DMS 273 (cell line): ENCODE data around the gene SH3PXD2A.

Experiments used
- DNase-seq: peaks from one replicate; lab custom pipeline; 2025; ENCODE audit not compliant: unreplicated experiment; lab: John Stamatoyannopoulos, UW

Gene SH3PXD2A

DNA sequence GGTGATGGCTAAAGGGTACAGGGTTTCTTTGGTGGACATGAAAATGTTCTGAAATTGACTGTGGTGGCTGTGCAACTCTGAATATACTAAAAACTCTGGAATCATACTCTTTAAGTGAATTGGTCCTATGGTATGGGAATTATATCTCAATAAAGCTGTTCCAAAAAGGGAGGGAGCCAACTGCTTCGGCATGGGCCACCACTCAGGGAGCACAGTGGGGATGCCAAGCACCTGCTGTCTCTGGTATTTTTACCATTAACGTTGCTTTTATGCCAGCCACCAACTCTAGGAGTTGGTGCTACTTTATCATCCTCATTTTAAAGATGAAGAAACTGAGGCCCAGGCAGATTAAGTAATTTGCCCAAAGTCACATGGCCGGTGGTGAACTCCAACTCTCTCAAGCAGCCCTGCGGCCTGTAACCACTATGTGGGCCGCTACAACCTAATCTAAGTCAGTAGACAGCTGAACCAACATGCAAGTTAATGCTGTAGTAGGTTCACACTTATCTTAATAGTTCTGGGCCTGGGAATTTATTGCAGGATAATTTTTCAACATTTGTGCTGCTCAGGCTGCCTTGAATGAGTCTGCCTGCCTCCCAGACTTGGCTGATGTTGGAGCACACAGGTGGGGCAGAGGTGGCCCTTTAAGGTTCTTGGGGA, 20.8 kb downstream of the SH3PXD2A start:
- no peak for DNase-seq

DNA sequence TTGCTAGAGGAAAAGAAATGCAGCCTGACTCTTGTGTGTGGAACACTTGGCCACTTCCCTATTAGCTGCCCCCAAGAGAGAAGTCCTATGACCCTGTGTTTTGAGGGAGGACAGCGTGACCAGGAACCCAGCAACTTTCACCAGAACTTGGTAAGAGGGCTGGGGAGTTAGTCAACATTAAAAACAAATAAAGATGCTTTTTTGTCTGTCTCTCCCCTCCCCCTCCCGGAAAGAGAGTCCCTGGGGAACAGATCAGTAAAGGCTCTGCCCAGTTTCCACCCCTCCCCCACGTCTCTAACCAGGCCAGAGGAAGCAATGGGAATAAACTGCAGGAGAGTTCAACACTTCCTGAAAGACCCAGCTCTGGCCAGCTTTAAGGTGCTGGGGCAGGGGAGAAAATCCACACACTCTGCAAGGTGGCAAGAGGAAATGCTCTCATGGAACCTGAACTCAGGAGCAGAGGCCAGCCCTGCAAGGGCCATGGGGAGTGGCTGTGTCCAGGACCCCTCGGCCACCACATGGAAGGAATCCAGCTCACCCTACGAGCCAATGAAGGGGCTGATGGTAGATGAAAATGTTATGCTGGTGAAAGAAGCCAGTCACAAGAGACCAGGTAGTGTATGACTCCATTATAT, 21.5 kb downstream of the SH3PXD2A start:
- no peak for DNase-seq

GRCh38 chr10:103832806-103833205, 22.6 kb downstream of the SH3PXD2A start:
- no peak for DNase-seq

GRCh38 chr10:103829838-103830465, 25.4 kb downstream of the SH3PXD2A start:
- DNase-seq: no peak

- no peak for DNase-seq
These were observed 26.1 kb downstream of the SH3PXD2A start for GRCh38 chr10:103829278-103829677.

GRCh38 chr10:103828587-103829197, 26.7 kb downstream of the SH3PXD2A start:
- no peak for DNase-seq

GRCh38 chr10:103828107-103828506, 27.3 kb downstream of the SH3PXD2A start:
- DNase-seq: no peak

GRCh38 chr10:103826885-103827284, 28.5 kb downstream of the SH3PXD2A start:
- no peak for DNase-seq

GRCh38 chr10:103824281-103824680, 31.1 kb downstream of the SH3PXD2A start:
- no peak for DNase-seq

DNA sequence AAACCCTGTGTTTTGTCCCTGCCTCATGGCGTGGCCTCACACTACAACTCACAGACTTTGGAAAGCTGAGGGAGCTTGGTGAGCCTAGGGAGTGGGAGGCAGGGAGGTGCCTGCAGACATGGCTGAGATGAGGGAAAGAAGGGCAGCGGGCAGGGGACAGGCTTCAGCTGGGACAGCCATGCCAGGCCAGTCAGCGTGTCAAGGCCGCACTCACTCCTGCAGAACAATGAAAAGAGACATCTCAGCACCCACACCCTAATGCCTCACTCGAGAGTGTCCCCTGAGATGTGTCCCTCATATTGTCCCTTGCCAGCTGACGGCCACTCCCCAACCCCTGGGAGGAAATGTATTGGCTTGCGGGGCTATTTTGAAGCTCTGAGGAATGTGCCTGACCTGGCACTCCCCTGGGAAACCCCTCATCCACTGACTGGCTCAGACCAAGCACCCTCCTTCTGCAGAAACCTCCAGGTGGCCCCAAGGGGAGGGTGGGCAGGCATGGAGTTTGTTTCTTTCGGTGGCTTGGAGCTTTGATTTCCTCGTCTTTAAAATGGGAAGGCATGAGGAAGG, 31.6 kb downstream of the SH3PXD2A start:
- DNase-seq: no peak

- DNase-seq: no peak
These were observed 32.6 kb downstream of the SH3PXD2A start for GRCh38 chr10:103822800-103823199.

DNA sequence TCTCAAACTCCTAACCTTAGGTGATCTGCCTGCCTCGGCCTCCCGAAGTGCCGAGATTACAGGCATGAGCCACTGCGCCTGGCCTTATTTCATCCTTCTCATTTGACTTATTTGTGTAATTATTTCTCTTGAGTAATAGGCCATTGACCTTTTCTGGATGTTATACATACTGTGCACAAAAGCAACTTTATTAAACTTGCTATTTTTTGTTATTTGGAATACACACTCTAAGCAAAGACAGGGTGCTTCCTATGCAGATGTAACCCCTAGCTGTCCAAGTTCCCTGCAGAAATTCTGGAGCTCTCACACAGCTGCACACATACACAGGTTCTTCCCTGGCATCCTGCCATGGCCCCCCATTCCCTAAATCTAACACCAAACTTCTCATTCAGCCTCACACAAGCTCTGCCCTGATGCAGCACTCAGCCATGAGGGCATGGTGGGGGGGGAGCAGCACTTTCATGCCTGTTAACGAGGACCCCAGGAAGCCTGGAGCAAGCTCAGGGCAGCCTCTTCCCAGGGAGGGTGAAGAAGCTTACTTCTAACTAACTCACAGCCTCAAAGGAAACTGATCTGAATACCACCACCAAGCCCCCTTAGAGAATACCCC, 33.2 kb downstream of the SH3PXD2A start:
- no peak for DNase-seq

DNA sequence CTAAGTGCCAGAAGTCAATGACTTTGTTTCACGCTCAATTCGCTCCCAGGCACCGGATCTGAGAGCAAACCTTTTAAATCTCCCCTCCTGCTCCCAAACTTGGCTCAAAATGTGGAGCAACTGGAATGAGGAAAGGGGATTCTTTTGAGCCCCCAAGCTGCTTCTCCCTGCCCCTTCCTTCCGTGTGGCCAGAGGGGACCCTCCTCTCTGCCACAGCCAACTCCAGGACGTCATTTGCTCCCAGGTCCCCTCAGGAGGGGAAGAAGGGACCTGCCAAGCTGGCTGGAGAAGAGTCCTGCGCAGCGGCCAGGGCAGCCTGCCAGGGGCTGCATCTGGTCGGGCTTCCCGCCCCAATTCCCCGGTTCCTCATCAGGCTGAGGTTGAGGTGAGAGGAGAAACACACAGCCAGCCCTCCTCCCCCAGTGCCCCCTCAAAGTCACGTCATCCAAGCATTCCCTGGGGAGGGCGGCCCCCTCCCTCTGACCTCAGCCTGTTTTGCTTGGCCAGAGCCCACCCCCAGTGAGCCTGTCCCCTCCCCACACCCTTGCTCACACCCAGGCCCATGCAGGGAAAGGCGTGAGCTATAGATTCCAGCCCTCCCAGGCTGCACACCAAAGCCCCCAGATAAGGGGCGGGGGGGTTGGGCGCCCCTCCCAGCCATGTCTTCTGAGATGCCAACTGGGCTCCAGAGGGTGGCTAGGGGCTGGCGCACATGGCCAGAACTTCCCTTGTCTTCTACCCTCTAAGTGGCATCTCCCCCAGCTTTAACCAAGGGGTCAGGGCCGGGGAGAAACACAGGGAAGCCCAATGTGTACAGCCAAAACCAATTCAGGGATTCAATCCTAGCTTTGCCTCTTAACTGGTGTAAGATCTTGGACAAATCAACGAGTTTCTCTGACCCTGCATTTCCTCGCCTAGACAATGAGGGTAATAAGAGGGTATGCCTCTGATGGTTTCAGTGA, 35.0 kb downstream of the SH3PXD2A start:
- peak; percentile 87 for DNase-seq

DNA sequence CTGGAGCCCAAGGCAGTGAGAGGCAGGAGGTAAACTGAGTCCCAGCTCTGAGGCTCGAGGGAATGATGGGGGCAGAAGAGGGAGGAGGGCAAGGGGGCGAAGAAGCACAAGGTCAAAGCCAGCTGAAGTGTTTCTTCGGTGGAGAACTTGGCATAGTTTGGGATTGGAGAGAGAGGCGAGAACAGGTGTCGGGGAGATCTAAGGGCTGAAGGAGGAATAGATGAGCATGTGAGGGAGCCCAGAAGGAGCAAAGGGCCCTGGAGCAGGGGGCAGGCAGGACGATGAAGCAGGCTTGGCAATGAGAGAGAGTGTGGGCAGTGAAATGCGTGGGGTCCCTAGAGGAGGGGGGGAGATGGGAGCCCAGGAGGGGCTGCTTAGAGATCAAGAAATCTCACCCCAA, 35.9 kb downstream of the SH3PXD2A start:
- no peak for DNase-seq

DNA sequence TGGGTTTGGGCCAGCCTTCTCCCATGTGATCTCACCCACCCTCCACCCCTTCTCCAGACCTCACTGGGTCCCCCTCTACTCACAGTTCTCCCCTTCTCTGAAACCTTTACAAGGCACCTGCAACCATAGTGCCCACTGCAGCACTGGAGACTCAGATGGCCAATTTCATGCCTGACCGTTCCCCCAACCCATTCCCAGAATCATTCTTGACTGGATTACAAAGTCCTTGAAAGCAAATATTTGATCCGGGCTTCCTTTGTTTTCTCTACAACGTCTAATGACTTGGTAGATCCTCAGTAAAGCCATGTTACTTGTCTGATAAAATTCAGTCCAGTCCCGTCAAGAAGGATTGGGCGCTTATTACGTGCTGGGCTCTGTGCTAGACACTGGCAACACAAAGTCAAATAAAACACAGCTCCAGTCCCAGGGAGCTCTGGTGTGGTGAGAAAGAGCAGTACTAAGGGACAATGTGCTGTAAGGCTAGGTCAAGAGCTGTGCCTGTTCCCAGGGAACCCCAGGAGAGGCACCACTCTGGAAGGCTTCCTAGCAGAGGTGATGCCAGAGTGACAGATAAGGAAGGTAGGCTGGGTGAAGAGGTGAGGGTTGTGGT, 36.5 kb downstream of the SH3PXD2A start:
- DNase-seq: no peak

- no peak for DNase-seq
These were observed 37.3 kb downstream of the SH3PXD2A start for GRCh38 chr10:103818105-103818504.

- DNase-seq: no peak
These were observed 38.9 kb downstream of the SH3PXD2A start for GRCh38 chr10:103816431-103816830.

DNA sequence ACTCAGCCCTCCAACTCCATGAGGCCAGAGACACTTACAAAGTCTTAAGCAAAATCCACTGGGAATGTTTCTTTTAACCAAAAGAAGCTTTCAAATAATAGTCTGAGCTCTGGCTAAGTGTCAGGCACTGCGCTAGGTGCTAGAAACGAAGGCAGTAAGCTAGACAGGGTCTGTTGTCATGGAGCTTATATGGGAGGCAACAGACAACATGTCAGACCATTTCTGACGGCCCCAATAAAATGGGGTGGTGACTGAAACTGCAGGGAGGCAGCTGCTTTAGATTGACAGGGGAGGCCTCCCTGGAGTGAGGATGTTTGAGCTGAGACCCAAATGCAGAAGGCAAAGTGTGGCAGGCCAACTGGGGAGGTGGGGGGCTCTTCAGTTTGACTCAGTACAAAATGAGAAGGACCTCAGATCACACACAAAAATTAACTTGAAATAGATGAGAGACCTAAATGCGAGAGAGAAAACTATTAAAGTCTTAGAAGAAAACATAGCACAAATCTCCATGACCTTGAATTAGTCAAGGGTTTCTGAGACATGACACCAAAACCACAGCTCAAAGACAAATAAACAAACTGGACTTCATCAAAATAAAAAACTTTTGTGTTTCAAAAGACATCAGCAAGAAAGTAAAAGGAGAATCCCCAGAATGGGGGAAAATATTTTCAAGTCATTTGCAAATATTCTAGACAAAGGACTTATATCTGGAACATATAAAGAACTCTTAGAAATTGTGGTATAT, 40.6 kb downstream of the SH3PXD2A start:
- no peak for DNase-seq

- DNase-seq: no peak
These were observed 41.3 kb downstream of the SH3PXD2A start for GRCh38 chr10:103814105-103814504.
